ENCODE data around the gene TBR1. TPM values are rescaled to one million over a fixed set of nuclear protein-coding genes. Genes with fewer than 3 reads are reported as not detected.

The TBR1 gene
- total RNA-seq, 1 donor from 2014 or later = not detected

GRCh38 chr2:161418275-161418714 is 2.2 kb downstream of the TBR1 start:
- H3K4me3 Mint-ChIP-seq (ENCODE audit: low read depth) = peak overlapping the region; percentile 11
- H3K4me1 Mint-ChIP-seq (ENCODE audit: low read depth) = peaks cover 16% of the 10 kb centered on the region
- no peaks in the 10 kb centered on the region for H3K9me3 Mint-ChIP-seq (ENCODE audit: low read depth)
- H3K27ac Mint-ChIP-seq = no peak overlapping the region
- peaks cover 96% of the 10 kb centered on the region for H3K27me3 Mint-ChIP-seq
- TF ChIP-seq CTCF (IDR thresholded peaks at IDR 0.05; ENCODE audit: unreplicated experiment) = no peak
- H3K36me3 Mint-ChIP-seq (ENCODE audit: insufficient read depth) = no peaks in the 10 kb centered on the region
- no peak for DNase-seq (ENCODE audit: low spot score, unreplicated experiment)

- Mint-ChIP-seq H3K4me1 (ENCODE audit: low read depth) (peaks cover 13% of the 10 kb centered on the region), H3K27me3 (peaks cover 92% of the 10 kb centered on the region), H3K9me3 (ENCODE audit: low read depth) (no peaks in the 10 kb centered on the region)
Observed at GRCh38 chr2:161418715-161419637, 2.9 kb downstream of the TBR1 start.

GRCh38 chr2:161419638-161420190 is 3.6 kb downstream of the TBR1 start:
- H3K9me3 Mint-ChIP-seq (ENCODE audit: low read depth) = no peaks in the 10 kb centered on the region
- no peak overlapping the region for H3K4me3 Mint-ChIP-seq (ENCODE audit: low read depth)
- TF ChIP-seq CTCF (IDR thresholded peaks at IDR 0.05; ENCODE audit: unreplicated experiment) = no peak
- no peaks in the 10 kb centered on the region for H3K36me3 Mint-ChIP-seq (ENCODE audit: insufficient read depth)
- no peak for DNase-seq (ENCODE audit: low spot score, unreplicated experiment)
- peaks cover 95% of the 10 kb centered on the region for H3K27me3 Mint-ChIP-seq
- peaks cover 17% of the 10 kb centered on the region for H3K4me1 Mint-ChIP-seq (ENCODE audit: low read depth)
- H3K27ac Mint-ChIP-seq = no peak overlapping the region

More at GRCh38 chr2:161418715-161419637, 2.9 kb downstream of the TBR1 start:
- H3K27ac Mint-ChIP-seq = peak overlapping the region; percentile 65
- no peak for DNase-seq (ENCODE audit: low spot score, unreplicated experiment)
- no peaks in the 10 kb centered on the region for H3K36me3 Mint-ChIP-seq (ENCODE audit: insufficient read depth)
- H3K4me3 Mint-ChIP-seq (ENCODE audit: low read depth) = peak overlapping the region; percentile 55
- no peak for TF ChIP-seq CTCF (IDR thresholded peaks at IDR 0.05; ENCODE audit: unreplicated experiment)

GRCh38 chr2:161420406-161421074 is 4.4 kb downstream of the TBR1 start:
- TF ChIP-seq CTCF (IDR thresholded peaks at IDR 0.05; ENCODE audit: unreplicated experiment) = no peak
- no peak overlapping the region for H3K27ac Mint-ChIP-seq
- peaks cover 96% of the 10 kb centered on the region for H3K27me3 Mint-ChIP-seq
- no peaks in the 10 kb centered on the region for H3K36me3 Mint-ChIP-seq (ENCODE audit: insufficient read depth)
- peaks cover 14% of the 10 kb centered on the region for H3K4me1 Mint-ChIP-seq (ENCODE audit: low read depth)
- no peaks in the 10 kb centered on the region for H3K9me3 Mint-ChIP-seq (ENCODE audit: low read depth)
- DNase-seq (ENCODE audit: low spot score, unreplicated experiment) = no peak
- H3K4me3 Mint-ChIP-seq (ENCODE audit: low read depth) = no peak overlapping the region

GRCh38 chr2:161421686-161422085 is 5.6 kb downstream of the TBR1 start:
- Mint-ChIP-seq H3K27me3 (peaks cover 96% of the 10 kb centered on the region), H3K4me1 (ENCODE audit: low read depth) (peaks cover 8% of the 10 kb centered on the region)
- no peak for TF ChIP-seq CTCF (IDR thresholded peaks at IDR 0.05; ENCODE audit: unreplicated experiment)

More at GRCh38 chr2:161421686-161422085, 5.6 kb downstream of the TBR1 start:
- Mint-ChIP-seq H3K4me3 (ENCODE audit: low read depth) (no peak overlapping the region), H3K27ac (no peak overlapping the region), H3K9me3 (ENCODE audit: low read depth) (no peaks in the 10 kb centered on the region), H3K36me3 (ENCODE audit: insufficient read depth) (no peaks in the 10 kb centered on the region)
- DNase-seq (ENCODE audit: low spot score, unreplicated experiment) = no peak
